Keratinocyte (primary cell): Measurements from ENCODE around the gene MGLL. TPM values are rescaled to one million over a fixed set of nuclear protein-coding genes. Genes with fewer than 3 reads are reported as not detected.
A peak's percentile ranks its signal among the peaks of the same experiment; 100 is the strongest.

Source experiments
- DNase-seq: peaks from one replicate; pipeline ENCODE4 v3.0.0-alpha.2; 2011; ENCODE audit warnings: low read depth, missing footprints, low spot score
- FAIRE-seq: peaks from 2 replicates; lab custom pipeline; 2011; peaks lifted over from hg19 to GRCh38; lab: Jason Lieb, UNC
- H2AFZ ChIP-seq: 2 replicates; pipeline ENCODE4 v1.6.0; 2012; ENCODE audit warnings: low read length, control low read depth, inconsistent platforms; ENCODE audit not compliant: control insufficient read depth
- H3K27ac ChIP-seq: 2 replicates; pipeline ENCODE4 v1.5.1; 2011; ENCODE audit warnings: low read length; ENCODE audit not compliant: control insufficient read depth, insufficient read depth
- H3K27me3 ChIP-seq: 3 replicates; pipeline ENCODE4 v1.6.0; 2011; ENCODE audit warnings: low read length; ENCODE audit not compliant: control insufficient read depth, insufficient read depth; ENCODE audit errors: extremely low read depth
- H3K36me3 ChIP-seq, 2 experiments: 2 replicates in 1 of 2; 3 replicates in 1 of 2; pipeline ENCODE4 v1.5.1; 2011; ENCODE audit warnings: low read length in 2 of 2, mild to moderate bottlenecking in 1 of 2; ENCODE audit not compliant: control insufficient read depth in 2 of 2, insufficient read depth in 2 of 2; ENCODE audit errors: extremely low read depth in 1 of 2
- H3K4me1 ChIP-seq: 3 replicates; pipeline ENCODE4 v1.5.1; 2011; ENCODE audit warnings: low read length; ENCODE audit not compliant: control insufficient read depth, insufficient read depth; ENCODE audit errors: extremely low read depth
- H3K4me2 ChIP-seq: 3 replicates; pipeline ENCODE4 v1.6.0; 2011; ENCODE audit warnings: low read depth, low read length; ENCODE audit not compliant: control insufficient read depth, insufficient read depth; ENCODE audit errors: extremely low read depth
- H3K4me3 ChIP-seq, 3 experiments: fragments of 200-600 bp in 1 of 3; sonication (generic) in 1 of 3; 2 replicates in 2 of 3; 3 replicates in 1 of 3; pipeline ENCODE4 v1.5.1; 2011 to 2016; ENCODE audit warnings: low read length in 3 of 3, mild to moderate bottlenecking in 3 of 3, control low read depth in 2 of 3, inconsistent platforms in 1 of 3, low read depth in 1 of 3, mixed read lengths in 1 of 3, mixed run types in 1 of 3, moderate library complexity in 1 of 3; ENCODE audit not compliant: control insufficient read depth in 2 of 3, insufficient read depth in 2 of 3; ENCODE audit errors: extremely low read depth in 1 of 3
- H3K79me2 ChIP-seq: 2 replicates; pipeline ENCODE4 v1.6.0; 2012; ENCODE audit warnings: low read length; ENCODE audit not compliant: control insufficient read depth, insufficient read depth
- H3K9ac ChIP-seq: 3 replicates; pipeline ENCODE4 v1.6.0; 2011; ENCODE audit warnings: low read length; ENCODE audit not compliant: control insufficient read depth, insufficient read depth; ENCODE audit errors: extremely low read depth
- H3K9me1 ChIP-seq: 3 replicates; pipeline ENCODE4 v1.6.0; 2011; ENCODE audit warnings: low read length; ENCODE audit not compliant: control insufficient read depth, insufficient read depth; ENCODE audit errors: extremely low read depth
- H3K9me3 ChIP-seq: 2 replicates; pipeline ENCODE4 v1.5.1; 2012; ENCODE audit warnings: low read depth, low read length; ENCODE audit not compliant: control insufficient read depth
- H4K20me1 ChIP-seq: 3 replicates; pipeline ENCODE4 v1.6.0; 2011; ENCODE audit warnings: low read length; ENCODE audit not compliant: control insufficient read depth, insufficient read depth; ENCODE audit errors: extremely low read depth
- EZH2 ChIP-seq: IDR thresholded peaks from one replicate; pipeline ENCODE4 v1.6.1; 2012; ENCODE audit warnings: inconsistent platforms, mild to moderate bottlenecking, low read length, moderate library complexity
- dilution Hi-C: fragments of 300-500 bp; cut with MboI; formaldehyde crosslinking; loops from one replicate; pipeline ENCODE4 v1.7.0; 2020; ENCODE audit warnings: low sequenced_read_pairs; ENCODE audit not compliant: extremely low pct_ligation_motif_present
- polyA plus RNA-seq, 5 experiments: library from polyadenylated mRNA; depleted of rRNA in 3 of 5; stranded (reverse) in 3 of 5; stranded (forward) in 1 of 5; unstranded in 1 of 5; fragments of >200 nt; gene quantifications; 1 replicate in 1 of 5; 2 replicates in 3 of 5; 3 replicates in 1 of 5; pipeline versions ENCODE4 v1.2.1 to v1.2.3, GENCODE V29; 2011 to 2012; ENCODE audit warnings: missing spikeins in 2 of 5, low read depth in 1 of 5, low replicate concordance in 1 of 5
- TF ChIP-seq, protein P1 (sequence below), 3 experiments: IDR thresholded peaks in 1 of 3; conservative IDR thresholded peaks in 1 of 3; optimal IDR thresholded peaks in 1 of 3; 2 replicates in 2 of 3; 3 replicates in 1 of 3; pipeline versions ENCODE3 to v1.5.1; 2011; ENCODE audit warnings: low read length in 3 of 3, mild to moderate bottlenecking in 3 of 3, moderate library complexity in 2 of 3, control low read depth in 1 of 3, inconsistent platforms in 1 of 3; ENCODE audit not compliant: insufficient read depth in 2 of 3; ENCODE audit errors: extremely low read depth in 1 of 3

MGLL gene
- polyA plus RNA-seq, 1 donor (not counting 4 experiments of a cell fraction or from before 2014, with no cell fraction given): 17.8 TPM

- Histone ChIP-seq H3K9me3 (no peaks in the 10 kb centered on the region), H3K27ac (peak overlapping the region; percentile 78), H3K79me2 (peaks cover 4% of the 10 kb centered on the region), H3K36me3 (peaks cover 3 to 20% of the 10 kb centered on the region in 2 experiments), H3K4me1 (peaks cover 53% of the 10 kb centered on the region), H3K9me1 (no peaks in the 10 kb centered on the region), H3K4me2 (peak overlapping the region; percentile 98), H3K27me3 (no peaks in the 10 kb centered on the region), H3K9ac (peak overlapping the region; percentile 86), H2AFZ (no peak overlapping the region), H4K20me1 (no peaks in the 10 kb centered on the region), H3K4me3 (peak overlapping the region in 1 of 3 experiments; percentile 81)
- DNase-seq (no peak), FAIRE-seq (no peak)
- dilution Hi-C loops: no loop called here
- no peak for TF ChIP-seq EZH2
- TF ChIP-seq, protein P1, sequence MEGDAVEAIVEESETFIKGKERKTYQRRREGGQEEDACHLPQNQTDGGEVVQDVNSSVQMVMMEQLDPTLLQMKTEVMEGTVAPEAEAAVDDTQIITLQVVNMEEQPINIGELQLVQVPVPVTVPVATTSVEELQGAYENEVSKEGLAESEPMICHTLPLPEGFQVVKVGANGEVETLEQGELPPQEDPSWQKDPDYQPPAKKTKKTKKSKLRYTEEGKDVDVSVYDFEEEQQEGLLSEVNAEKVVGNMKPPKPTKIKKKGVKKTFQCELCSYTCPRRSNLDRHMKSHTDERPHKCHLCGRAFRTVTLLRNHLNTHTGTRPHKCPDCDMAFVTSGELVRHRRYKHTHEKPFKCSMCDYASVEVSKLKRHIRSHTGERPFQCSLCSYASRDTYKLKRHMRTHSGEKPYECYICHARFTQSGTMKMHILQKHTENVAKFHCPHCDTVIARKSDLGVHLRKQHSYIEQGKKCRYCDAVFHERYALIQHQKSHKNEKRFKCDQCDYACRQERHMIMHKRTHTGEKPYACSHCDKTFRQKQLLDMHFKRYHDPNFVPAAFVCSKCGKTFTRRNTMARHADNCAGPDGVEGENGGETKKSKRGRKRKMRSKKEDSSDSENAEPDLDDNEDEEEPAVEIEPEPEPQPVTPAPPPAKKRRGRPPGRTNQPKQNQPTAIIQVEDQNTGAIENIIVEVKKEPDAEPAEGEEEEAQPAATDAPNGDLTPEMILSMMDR (optimal IDR thresholded peaks at IDR 0.05 in 1 of 3, IDR thresholded peaks at IDR 0.05 in 1 of 3, conservative IDR thresholded peaks at IDR 0.05 in 1 of 3; ENCODE audit: extremely low read depth in 1 of 3, insufficient read depth in 2 of 3, low read length in 3 of 3): no peak
Observed at GRCh38 chr3:127819656-127820055, 2.7 kb downstream of the MGLL start.

DNA sequence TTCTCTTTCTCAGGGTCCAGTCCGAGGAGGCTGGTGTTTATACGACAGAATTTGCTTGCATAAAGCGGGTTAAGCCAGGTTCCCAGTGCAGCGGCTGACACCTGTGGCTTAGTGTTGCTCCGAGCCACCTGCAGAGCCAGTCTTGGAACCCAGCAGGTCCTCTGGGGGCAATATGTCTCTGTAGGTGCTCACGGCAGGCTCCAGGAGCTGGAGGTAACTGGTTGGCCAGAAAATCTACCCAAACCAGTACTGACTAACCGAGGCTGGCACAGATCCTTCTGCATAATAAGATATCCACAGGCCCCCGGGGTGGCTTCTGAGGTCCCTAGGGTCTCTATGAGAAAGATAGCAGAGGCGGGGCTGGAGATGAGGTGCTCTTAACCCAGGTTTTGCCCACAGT is 3.2 kb downstream of the MGLL start:
- Histone ChIP-seq H3K27me3 (no peaks in the 10 kb centered on the region), H3K9me1 (no peaks in the 10 kb centered on the region), H3K27ac (peak overlapping the region; percentile 87), H4K20me1 (no peaks in the 10 kb centered on the region), H3K9ac (peak overlapping the region; percentile 17), H3K4me2 (peak overlapping the region; percentile 98), H3K36me3 (peaks cover 3 to 20% of the 10 kb centered on the region in 2 experiments), H2AFZ (no peak overlapping the region), H3K79me2 (peaks cover 4% of the 10 kb centered on the region), H3K4me1 (peaks cover 53% of the 10 kb centered on the region), H3K9me3 (no peaks in the 10 kb centered on the region), H3K4me3 (peak overlapping the region in 1 of 3 experiments; percentile 2)
- no peak for TF ChIP-seq EZH2
- dilution Hi-C loops: no loop called here
- no peak for FAIRE-seq
- DNase-seq: no peak

GRCh38 chr3:127817406-127817841 is 4.9 kb downstream of the MGLL start:
- Histone ChIP-seq H3K4me2 (peak overlapping the region; percentile 67), H3K4me3 (peak overlapping the region in 1 of 3 experiments; percentile 7), H4K20me1 (no peaks in the 10 kb centered on the region), H3K36me3 (peaks cover 5 to 21% of the 10 kb centered on the region in 2 experiments), H3K27me3 (no peaks in the 10 kb centered on the region), H3K79me2 (peaks cover 4% of the 10 kb centered on the region), H3K9ac (peak overlapping the region; percentile 66), H3K4me1 (peaks cover 53% of the 10 kb centered on the region), H2AFZ (no peak overlapping the region), H3K9me1 (no peaks in the 10 kb centered on the region), H3K27ac (peak overlapping the region; percentile 87), H3K9me3 (no peaks in the 10 kb centered on the region)
- dilution Hi-C loops: no loop called here
- TF ChIP-seq EZH2: no peak
- TF ChIP-seq, protein P1 (optimal IDR thresholded peaks at IDR 0.05 in 1 of 3, IDR thresholded peaks at IDR 0.05 in 1 of 3, conservative IDR thresholded peaks at IDR 0.05 in 1 of 3; ENCODE audit: extremely low read depth in 1 of 3, insufficient read depth in 2 of 3, low read length in 3 of 3): peak in 1 of 3 experiments; percentile 29
- peak; percentile 78 for FAIRE-seq
- no peak for DNase-seq
